OCI-LY7 (cell line): Measurements from ENCODE around the gene SMCP. TPM values are rescaled to one million over a fixed set of nuclear protein-coding genes. Genes with fewer than 3 reads are reported as not detected.

Experiments
- BruUV-seq: library from RNA; stranded (reverse); fragments of 400-500 nt; replicated peaks from 2 replicates; lab custom pipeline; 2021; lab: Mats Ljungman, UMichigan
- CTCF ChIA-PET: fragments of 300-600 bp; sonication (Branson Sonifier 250); formaldehyde crosslinking; loops from one replicate; lab custom pipeline; 2022; ENCODE audit warnings: antibody characterized with exemption; ENCODE audit not compliant: unreplicated experiment; lab: Charles Lee
- POLR2A ChIA-PET: fragments of 300-600 bp; sonication (Branson Sonifier 250); formaldehyde crosslinking; loops from one replicate; lab custom pipeline; 2022; ENCODE audit warnings: antibody characterized with exemption; lab: Charles Lee
- DNase-seq: peaks from one replicate; pipeline ENCODE4 v3.0.0-alpha.2; 2015; ENCODE audit warnings: low spot score
- H2AFZ ChIP-seq: fragments of 200-600 bp; sonication (generic), shearing (Covaris generic); 2 replicates; pipeline ENCODE4 v1.6.1; 2014; ENCODE audit warnings: mild to moderate bottlenecking, antibody characterized with exemption, low read length, moderate library complexity
- H3K27ac ChIP-seq: fragments of 200-600 bp; sonication (generic); 2 replicates; pipeline ENCODE4 v1.5.1; 2014; ENCODE audit warnings: mixed run types, low read depth, mild to moderate bottlenecking, moderate library complexity, low read length, inconsistent platforms; ENCODE audit not compliant: poor library complexity, severe bottlenecking
- H3K36me3 ChIP-seq: fragments of 200-600 bp; sonication (generic); 2 replicates; pipeline ENCODE4 v1.6.1; 2014; ENCODE audit warnings: mild to moderate bottlenecking, antibody characterized with exemption, low read length, moderate library complexity, mixed read lengths; ENCODE audit not compliant: insufficient read depth
- H3K4me1 ChIP-seq: fragments of 200-600 bp; sonication (generic); 2 replicates; pipeline ENCODE4 v1.5.1; 2014; ENCODE audit warnings: mild to moderate bottlenecking, low read length; ENCODE audit not compliant: insufficient read depth, poor library complexity, severe bottlenecking
- H3K4me2 ChIP-seq: fragments of 200-600 bp; sonication (generic); 2 replicates; pipeline ENCODE4 v1.6.1; 2014; ENCODE audit warnings: mild to moderate bottlenecking, low read length
- H3K4me3 ChIP-seq: fragments of 200-600 bp; sonication (generic); 2 replicates; pipeline ENCODE4 v1.5.1; 2014; ENCODE audit warnings: mild to moderate bottlenecking, low read depth, low read length; ENCODE audit not compliant: poor library complexity, severe bottlenecking
- H3K79me2 ChIP-seq: fragments of 200-600 bp; sonication (generic); 2 replicates; pipeline ENCODE4 v1.6.1; 2016; ENCODE audit warnings: low read depth, mild to moderate bottlenecking, low read length, moderate library complexity, mixed read lengths; ENCODE audit not compliant: insufficient read depth
- H3K9me2 ChIP-seq: fragments of 200-600 bp; sonication (generic); 2 replicates; pipeline ENCODE4 v1.6.1; 2016; ENCODE audit warnings: mild to moderate bottlenecking, low read length, mixed read lengths; ENCODE audit not compliant: insufficient read depth
- H3K9me3 ChIP-seq: fragments of 200-600 bp; sonication (generic); 2 replicates; pipeline ENCODE4 v1.6.1; 2014; ENCODE audit warnings: mild to moderate bottlenecking, mixed run types, low read length, mixed read lengths
- H4K20me1 ChIP-seq: fragments of 200-600 bp; sonication (generic); 2 replicates; pipeline ENCODE4 v1.6.1; 2014; ENCODE audit warnings: mild to moderate bottlenecking, antibody characterized with exemption, low read length, moderate library complexity, mixed read lengths; ENCODE audit not compliant: insufficient read depth
- CTCF ChIP-seq: fragments of 200-600 bp; sonication (generic); conservative IDR thresholded peaks from 2 replicates; pipeline ENCODE4 v1.5.1; 2014; ENCODE audit warnings: mild to moderate bottlenecking, antibody characterized with exemption, low read length, moderate library complexity, mixed read lengths
- EZH2phosphoT487 ChIP-seq: fragments of 200-600 bp; sonication (generic); IDR thresholded peaks from 2 replicates; pipeline ENCODE4 v1.6.1; 2018; ENCODE audit warnings: low read depth, borderline replicate concordance, mild to moderate bottlenecking, mixed run types, antibody characterized with exemption, low read length, moderate library complexity, mixed read lengths
- intact Hi-C: fragments of 100-400 bp; cut with micrococcal nuclease; formaldehyde crosslinking; loops from one replicate; pipeline ENCODE4 v1.10.0; 2022; ENCODE audit not compliant: unreplicated experiment
- total RNA-seq, 2 experiments: library from RNA; depleted of rRNA in 1 of 2; stranded (reverse); fragments of >200 nt in 1 of 2; shearing (Covaris generic) in 1 of 2; gene quantifications; 2 replicates each; pipeline ENCODE4 v1.2.3, GENCODE V29; 2014 to 2022

SMCP gene
- total RNA-seq, 2 experiments from 2014 or later: not detected

GRCh38 chr1:152912900-152913299 is 34.8 kb downstream of the SMCP start:
- no peak for DNase-seq
- no peak overlapping the region for H3K4me3 ChIP-seq
- no peaks in the 10 kb centered on the region for H3K9me2 ChIP-seq
- no peaks in the 10 kb centered on the region for H3K36me3 ChIP-seq
- intact Hi-C loops: no loop called here
- BruUV-seq: no TSS peak
- H3K9me3 ChIP-seq: no peaks in the 10 kb centered on the region
- no peaks in the 10 kb centered on the region for H4K20me1 ChIP-seq
- no peak overlapping the region for H2AFZ ChIP-seq
- ChIA-PET POLR2A (no interaction called here), CTCF (no interaction called here)
- no peak overlapping the region for H3K27ac ChIP-seq
- no peak overlapping the region for H3K4me2 ChIP-seq
- H3K79me2 ChIP-seq: no peaks in the 10 kb centered on the region
- H3K4me1 ChIP-seq: no peaks in the 10 kb centered on the region
- TF ChIP-seq EZH2phosphoT487: no peak
- TF ChIP-seq CTCF: no peak

DNA sequence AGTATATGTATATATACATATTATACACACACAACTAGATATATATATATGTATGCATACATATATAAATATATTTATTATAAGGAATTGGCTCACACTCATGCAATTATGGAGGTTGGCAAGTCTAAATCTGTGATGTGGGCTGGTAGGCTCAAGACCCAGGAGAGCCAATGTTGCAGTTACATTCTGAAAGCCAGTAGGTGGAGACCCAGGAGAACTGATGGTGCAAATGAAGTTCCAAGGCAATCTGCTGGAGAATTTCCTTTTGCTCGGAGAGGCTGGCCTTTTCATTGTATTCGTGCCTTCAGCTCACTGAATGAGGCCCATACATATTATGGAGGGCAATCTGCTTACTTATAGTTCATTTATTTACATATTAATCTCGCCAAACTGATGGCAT is 39.7 kb downstream of the SMCP start:
- Histone ChIP-seq H3K4me3 (no peak overlapping the region), H3K9me3 (no peaks in the 10 kb centered on the region), H4K20me1 (no peaks in the 10 kb centered on the region), H3K4me2 (no peak overlapping the region), H3K79me2 (no peaks in the 10 kb centered on the region), H3K4me1 (no peaks in the 10 kb centered on the region), H3K27ac (no peak overlapping the region), H3K9me2 (no peaks in the 10 kb centered on the region), H2AFZ (no peak overlapping the region), H3K36me3 (no peaks in the 10 kb centered on the region)
- intact Hi-C loops: no loop called here
- DNase-seq: no peak
- 0 out of 2 replicates have a peak, but pooled peaks have one; percentile 31 for TF ChIP-seq CTCF
- TF ChIP-seq EZH2phosphoT487: no peak
- ChIA-PET POLR2A (no interaction called here), CTCF (interaction anchor here (0.5 kb wide), 1 partner anchor 135 kb away, joined by 3 read pairs; no protein-coding TSS in a partner anchor)
- BruUV-seq: no TSS peak

- CTCF ChIA-PET: no interaction called here
- Histone ChIP-seq H4K20me1 (no peaks in the 10 kb centered on the region), H3K4me3 (no peak overlapping the region), H3K4me1 (no peaks in the 10 kb centered on the region), H3K9me2 (no peaks in the 10 kb centered on the region), H2AFZ (no peak overlapping the region), H3K9me3 (no peaks in the 10 kb centered on the region), H3K27ac (no peak overlapping the region), H3K36me3 (no peaks in the 10 kb centered on the region), H3K79me2 (no peaks in the 10 kb centered on the region), H3K4me2 (no peak overlapping the region)
- intact Hi-C loops: no loop called here
- no peak for DNase-seq
- POLR2A ChIA-PET: no interaction called here
- TF ChIP-seq EZH2phosphoT487 (no peak), CTCF (no peak)
- no TSS peak for BruUV-seq
Measured at GRCh38 chr1:152919071-152919470, 40.9 kb downstream of the SMCP start.
